Activated B cell treated with CpG ODN at 0.5 μM for 24 hours (primary cell): ENCODE data around the gene MORN4. TPM values are rescaled to one million over a fixed set of nuclear protein-coding genes. Genes with fewer than 3 reads are reported as not detected.

Experiments used
- total RNA-seq: library from RNA; stranded (reverse); gene quantifications from 2 replicates; pipeline ENCODE4 v1.2.3, GENCODE V29; 2022

The MORN4 gene
- total RNA-seq, 1 donor from 2014 or later, result 2.9 TPM

Other genes with a start within 250 kb of the MORN4 start
- gene RRP12, start 232.2 kb downstream of the MORN4 start, total RNA-seq, result 61.8 and 62.6 TPM in 2 replicates
- gene PGAM1, start 207.3 kb downstream of the MORN4 start, total RNA-seq, result 162 and 166 TPM in 2 replicates
- gene EXOSC1, start 187.5 kb downstream of the MORN4 start, total RNA-seq, result 47.4 and 53.8 TPM in 2 replicates
- 39.0 and 40.6 TPM in 2 replicates for gene ZDHHC16, start 187.3 kb downstream of the MORN4 start, total RNA-seq
- 83.0 and 89.2 TPM in 2 replicates for gene MMS19, start 135.1 kb downstream of the MORN4 start, total RNA-seq
- 0.91 and 1.0 TPM in 2 replicates for gene UBTD1, start 134.6 kb downstream of the MORN4 start, total RNA-seq
- gene ANKRD2, start 60.7 kb downstream of the MORN4 start, total RNA-seq, result not detected in 2 replicates
- gene HOGA1, start 49.1 kb downstream of the MORN4 start, total RNA-seq, result not detected in 2 replicates
- gene C10orf62, start 43.8 kb downstream of the MORN4 start, total RNA-seq, result not detected in 2 replicates
- gene PI4K2A, start 7.2 kb upstream of the MORN4 start, total RNA-seq, result 15.0 and 15.1 TPM in 2 replicates
- gene AVPI1, start 53.7 kb upstream of the MORN4 start, total RNA-seq, result 0.51 and 1.2 TPM in 2 replicates
- gene MARVELD1, start 80.2 kb upstream of the MORN4 start, total RNA-seq, result 0.24 and 0.31 TPM in 2 replicates
- 45.3 and 65.7 TPM in 2 replicates for gene ZFYVE27, start 103.6 kb upstream of the MORN4 start, total RNA-seq
- not detected in 2 replicates for gene SFRP5, start 138.5 kb upstream of the MORN4 start, total RNA-seq
- 0.04 TPM in 1 of 2 replicates, not detected in the other for gene GOLGA7B, start 216.3 kb upstream of the MORN4 start, total RNA-seq